ENCODE data around the gene SYS1. TPM values are rescaled to one million over a fixed set of nuclear protein-coding genes. Genes with fewer than 3 reads are reported as not detected.

The SYS1 gene
- total and polyA plus RNA-seq, 9 donors, result 10.1 to 20.0 (median 16.2) TPM

GRCh38 chr20:45339084-45339483 lies 23.9 kb upstream of the SYS1 start:
- H3K36me3 ChIP-seq (ENCODE audit: control insufficient read depth, insufficient read depth, low read length), result no peaks in the 10 kb centered on the region
- no peak overlapping the region for H3K27ac ChIP-seq (ENCODE audit: low read length)
- no peak for DNase-seq
- H3K9me3 ChIP-seq (replicated peaks; ENCODE audit: control insufficient read depth, low read depth, low read length), result no peaks in the 10 kb centered on the region
- H3K4me3 ChIP-seq (ENCODE audit: low read length), result no peak overlapping the region
- H3K27me3 ChIP-seq (ENCODE audit: control insufficient read depth, insufficient read depth, low read length), result no peaks in the 10 kb centered on the region
- WGBS (ENCODE audit: insufficient coverage), result 71% methylated on average over 3 of the region's 6 CpGs
- peaks cover 15% of the 10 kb centered on the region for H3K4me1 ChIP-seq (ENCODE audit: control insufficient read depth, insufficient read depth, low read length)

- Histone ChIP-seq H3K27me3 (ENCODE audit: control insufficient read depth, insufficient read depth, low read length) (no peaks in the 10 kb centered on the region), H3K4me1 (ENCODE audit: control insufficient read depth, insufficient read depth, low read length) (peaks cover 15% of the 10 kb centered on the region)
- WGBS (ENCODE audit: insufficient coverage), result 100% methylated on average over 2 of the region's 2 CpGs
These were observed 23.2 kb upstream of the SYS1 start for GRCh38 chr20:45339799-45340198.

DNA sequence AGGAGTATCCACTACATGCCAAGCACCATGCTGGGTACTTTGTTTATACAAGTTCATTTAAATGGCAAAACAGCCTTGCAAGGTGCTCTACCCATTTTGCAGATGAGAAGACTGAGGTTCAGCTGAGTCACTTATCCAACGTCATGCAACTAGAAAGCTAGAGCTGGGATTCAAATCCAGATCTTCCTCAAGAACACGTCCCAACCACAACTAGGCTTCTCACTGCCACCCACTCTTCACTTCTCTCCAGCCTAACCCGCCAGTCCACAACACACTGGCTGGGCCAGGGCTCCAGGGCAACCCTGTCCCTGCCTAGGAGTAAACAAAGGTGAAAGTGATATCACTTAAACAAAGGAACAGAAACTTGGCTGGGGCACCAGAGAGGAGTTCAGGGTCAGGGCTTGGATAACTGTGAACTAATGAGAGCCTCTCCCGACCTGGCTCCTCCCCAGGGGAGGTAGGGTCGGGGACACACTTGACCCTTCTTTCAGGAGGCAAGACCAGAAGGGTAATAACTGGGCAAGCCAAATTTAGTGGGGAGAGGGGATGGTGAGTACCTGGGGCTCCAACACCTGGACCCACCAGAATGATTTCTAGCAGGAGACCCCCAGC lies 22.6 kb upstream of the SYS1 start:
- WGBS (ENCODE audit: insufficient coverage), result 67% methylated on average over 2 of the region's 5 CpGs
- H3K27ac ChIP-seq (ENCODE audit: low read length), result no peak overlapping the region
- no peaks in the 10 kb centered on the region for H3K9me3 ChIP-seq (replicated peaks; ENCODE audit: control insufficient read depth, low read depth, low read length)
- H3K4me3 ChIP-seq (ENCODE audit: low read length), result no peak overlapping the region
- H3K36me3 ChIP-seq (ENCODE audit: control insufficient read depth, insufficient read depth, low read length), result no peaks in the 10 kb centered on the region
- H3K4me1 ChIP-seq (ENCODE audit: control insufficient read depth, insufficient read depth, low read length), result peaks cover 15% of the 10 kb centered on the region
- DNase-seq, result no peak
- H3K27me3 ChIP-seq (ENCODE audit: control insufficient read depth, insufficient read depth, low read length), result no peaks in the 10 kb centered on the region

More at GRCh38 chr20:45339799-45340198, 23.2 kb upstream of the SYS1 start:
- Histone ChIP-seq H3K4me3 (ENCODE audit: low read length) (no peak overlapping the region), H3K27ac (ENCODE audit: low read length) (no peak overlapping the region), H3K36me3 (ENCODE audit: control insufficient read depth, insufficient read depth, low read length) (no peaks in the 10 kb centered on the region), H3K9me3 (replicated peaks; ENCODE audit: control insufficient read depth, low read depth, low read length) (no peaks in the 10 kb centered on the region)
- DNase-seq, result no peak

DNA sequence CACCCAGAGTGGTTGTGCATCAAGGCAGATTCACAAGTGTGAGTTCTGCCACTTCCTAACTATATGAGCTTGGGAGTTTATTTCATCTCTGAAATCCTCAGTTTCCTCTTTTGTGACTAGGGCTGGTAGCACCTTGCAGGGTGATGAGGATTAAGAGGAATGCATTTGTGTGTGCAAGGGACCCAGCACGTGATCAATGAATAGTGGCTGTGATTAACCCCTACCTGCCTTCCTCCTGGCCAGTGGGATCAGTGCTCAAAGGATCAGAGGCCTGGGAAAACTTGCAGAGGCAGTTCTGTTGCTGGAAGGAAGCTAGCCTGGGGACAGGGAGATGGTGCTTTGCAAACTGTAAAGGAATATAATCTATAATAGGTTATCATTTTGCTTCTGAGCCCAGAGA lies 22.0 kb upstream of the SYS1 start:
- WGBS (ENCODE audit: insufficient coverage), result no CpG with 5 or more reads among the region's 1 CpG
- H3K4me3 ChIP-seq (ENCODE audit: low read length), result no peak overlapping the region
- H3K36me3 ChIP-seq (ENCODE audit: control insufficient read depth, insufficient read depth, low read length), result no peaks in the 10 kb centered on the region
- no peaks in the 10 kb centered on the region for H3K9me3 ChIP-seq (replicated peaks; ENCODE audit: control insufficient read depth, low read depth, low read length)
- DNase-seq, result no peak
- H3K4me1 ChIP-seq (ENCODE audit: control insufficient read depth, insufficient read depth, low read length), result peaks cover 19% of the 10 kb centered on the region
- no peak overlapping the region for H3K27ac ChIP-seq (ENCODE audit: low read length)
- no peaks in the 10 kb centered on the region for H3K27me3 ChIP-seq (ENCODE audit: control insufficient read depth, insufficient read depth, low read length)

DNA sequence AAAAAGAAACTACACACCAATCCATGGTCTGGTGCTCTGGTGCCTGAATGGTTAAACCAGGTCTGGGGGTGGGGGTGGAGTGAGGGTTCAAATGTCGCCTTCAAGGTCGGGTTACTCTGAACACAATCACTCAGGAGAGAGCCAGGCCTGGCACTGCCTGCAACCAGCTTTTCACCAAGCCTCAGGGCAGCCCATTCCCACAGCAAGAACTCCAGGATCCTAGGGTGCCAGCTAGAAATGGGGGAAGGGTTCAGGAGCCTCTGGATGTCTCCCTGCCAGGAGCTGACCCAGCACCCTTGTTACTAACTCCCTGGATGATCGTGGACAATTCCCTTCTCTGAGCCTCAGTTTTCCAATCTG lies 21.4 kb upstream of the SYS1 start:
- H3K27ac ChIP-seq (ENCODE audit: low read length), result no peak overlapping the region
- WGBS (ENCODE audit: insufficient coverage), result 17% methylated on average over 1 of the region's 3 CpGs

DNA sequence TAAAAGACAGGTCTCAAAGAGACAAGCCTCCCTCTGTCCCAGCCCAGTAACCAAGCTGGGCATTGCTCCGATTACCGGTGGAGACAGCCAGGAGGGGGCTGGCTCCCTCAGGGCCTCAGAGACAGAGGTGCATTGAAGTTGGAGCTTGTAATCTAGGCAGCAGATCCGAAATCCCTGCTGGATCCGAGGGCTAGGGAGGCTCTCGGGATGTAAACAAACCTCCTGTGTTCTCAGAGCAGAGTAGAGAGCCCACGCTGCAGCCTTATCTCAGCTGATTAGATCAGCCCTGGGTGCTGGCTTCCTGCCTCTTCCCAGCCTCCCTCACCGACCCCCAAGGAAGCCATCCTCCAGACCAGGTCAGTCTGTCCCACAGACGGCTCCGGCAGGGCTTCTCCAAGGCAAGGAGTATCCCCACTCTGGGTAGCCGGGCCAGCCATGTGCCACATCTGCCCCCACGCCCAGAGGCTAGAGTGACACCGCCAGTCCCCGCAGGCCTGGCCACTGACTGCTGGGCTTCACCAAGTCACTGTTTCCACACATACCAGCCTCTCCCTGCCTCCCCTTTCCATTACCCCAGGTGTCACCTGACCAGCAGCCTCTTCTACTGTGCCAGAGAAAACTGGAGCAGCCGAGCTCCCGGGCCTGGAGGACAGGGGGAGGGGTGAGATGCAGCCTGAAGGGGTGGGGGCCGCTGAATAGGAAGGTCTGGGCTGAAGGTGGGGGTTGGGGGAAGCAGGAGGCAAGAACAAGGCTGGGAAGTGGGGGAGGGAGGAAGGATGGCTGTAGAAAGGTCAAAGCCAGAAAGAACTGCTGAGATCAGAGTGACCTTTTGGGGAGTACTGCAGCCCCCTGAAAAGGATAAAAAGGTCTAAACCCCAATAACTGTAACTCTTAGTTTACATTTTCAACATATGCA lies 20.8 kb upstream of the SYS1 start:
- H3K27ac ChIP-seq (ENCODE audit: low read length), result no peak overlapping the region

More for the DNA sequence above, 21.4 kb upstream of the SYS1 start:
- Histone ChIP-seq H3K9me3 (replicated peaks; ENCODE audit: control insufficient read depth, low read depth, low read length) (no peaks in the 10 kb centered on the region), H3K36me3 (ENCODE audit: control insufficient read depth, insufficient read depth, low read length) (no peaks in the 10 kb centered on the region), H3K4me3 (ENCODE audit: low read length) (no peak overlapping the region), H3K27me3 (ENCODE audit: control insufficient read depth, insufficient read depth, low read length) (no peaks in the 10 kb centered on the region), H3K4me1 (ENCODE audit: control insufficient read depth, insufficient read depth, low read length) (peaks cover 21% of the 10 kb centered on the region)
- no peak for DNase-seq

DNA sequence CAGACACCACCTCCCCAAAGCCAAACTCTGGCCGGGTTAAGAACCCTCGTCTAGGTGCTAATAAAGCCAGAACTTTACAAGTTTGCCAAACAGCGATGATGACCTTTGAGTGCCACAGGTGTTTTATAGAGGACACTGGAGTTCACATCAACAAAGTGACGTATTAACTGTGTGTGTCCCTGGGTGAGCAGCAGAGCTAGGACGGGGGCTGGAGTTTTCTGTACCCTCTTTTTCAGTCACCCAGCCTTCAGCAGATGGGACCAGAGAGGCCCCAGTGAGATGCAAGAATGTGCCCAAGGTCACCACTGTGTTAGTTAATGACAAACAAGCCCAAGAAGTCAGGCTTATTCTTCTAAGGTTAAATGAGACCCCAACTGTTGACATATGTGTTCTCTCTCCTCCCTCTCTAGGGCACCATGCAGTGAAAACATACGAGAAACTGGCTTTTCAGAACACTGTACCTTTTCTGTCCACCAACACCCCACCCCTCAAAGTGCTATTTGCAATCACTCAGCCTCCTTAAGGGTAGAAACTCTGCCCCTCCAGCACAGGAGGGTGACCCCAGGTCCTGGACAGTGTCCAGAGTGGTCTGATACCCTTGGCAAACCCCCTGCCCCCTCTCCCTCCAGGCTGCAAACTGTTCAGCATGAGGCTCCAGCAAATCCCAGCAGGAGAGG lies 20.0 kb upstream of the SYS1 start:
- H3K4me3 ChIP-seq (ENCODE audit: low read length), result no peak overlapping the region
- WGBS (ENCODE audit: insufficient coverage), result 63% methylated on average over 3 of the region's 6 CpGs
- H3K9me3 ChIP-seq (replicated peaks; ENCODE audit: control insufficient read depth, low read depth, low read length), result no peaks in the 10 kb centered on the region
- DNase-seq, result no peak
- H3K27ac ChIP-seq (ENCODE audit: low read length), result no peak overlapping the region
- H3K27me3 ChIP-seq (ENCODE audit: control insufficient read depth, insufficient read depth, low read length), result peaks cover 4% of the 10 kb centered on the region
- peaks cover 27% of the 10 kb centered on the region for H3K4me1 ChIP-seq (ENCODE audit: control insufficient read depth, insufficient read depth, low read length)
- no peaks in the 10 kb centered on the region for H3K36me3 ChIP-seq (ENCODE audit: control insufficient read depth, insufficient read depth, low read length)

More for the DNA sequence above, 20.8 kb upstream of the SYS1 start:
- Histone ChIP-seq H3K36me3 (ENCODE audit: control insufficient read depth, insufficient read depth, low read length) (no peaks in the 10 kb centered on the region), H3K9me3 (replicated peaks; ENCODE audit: control insufficient read depth, low read depth, low read length) (no peaks in the 10 kb centered on the region), H3K27me3 (ENCODE audit: control insufficient read depth, insufficient read depth, low read length) (no peaks in the 10 kb centered on the region), H3K4me3 (ENCODE audit: low read length) (no peak overlapping the region), H3K4me1 (ENCODE audit: control insufficient read depth, insufficient read depth, low read length) (peaks cover 25% of the 10 kb centered on the region)
- WGBS (ENCODE audit: insufficient coverage), result 27% methylated on average over 14 of the region's 16 CpGs
- peak; percentile 61 for DNase-seq

- Histone ChIP-seq H3K4me3 (ENCODE audit: low read length) (no peak overlapping the region), H3K4me1 (ENCODE audit: control insufficient read depth, insufficient read depth, low read length) (peaks cover 25% of the 10 kb centered on the region), H3K9me3 (replicated peaks; ENCODE audit: control insufficient read depth, low read depth, low read length) (no peaks in the 10 kb centered on the region), H3K27me3 (ENCODE audit: control insufficient read depth, insufficient read depth, low read length) (peaks cover 4% of the 10 kb centered on the region), H3K27ac (ENCODE audit: low read length) (no peak overlapping the region), H3K36me3 (ENCODE audit: control insufficient read depth, insufficient read depth, low read length) (no peaks in the 10 kb centered on the region)
- DNase-seq, result no peak
- 40% methylated on average over 2 of the region's 6 CpGs for WGBS (ENCODE audit: insufficient coverage)
These were observed 19.3 kb upstream of the SYS1 start for GRCh38 chr20:45343532-45344167.

DNA sequence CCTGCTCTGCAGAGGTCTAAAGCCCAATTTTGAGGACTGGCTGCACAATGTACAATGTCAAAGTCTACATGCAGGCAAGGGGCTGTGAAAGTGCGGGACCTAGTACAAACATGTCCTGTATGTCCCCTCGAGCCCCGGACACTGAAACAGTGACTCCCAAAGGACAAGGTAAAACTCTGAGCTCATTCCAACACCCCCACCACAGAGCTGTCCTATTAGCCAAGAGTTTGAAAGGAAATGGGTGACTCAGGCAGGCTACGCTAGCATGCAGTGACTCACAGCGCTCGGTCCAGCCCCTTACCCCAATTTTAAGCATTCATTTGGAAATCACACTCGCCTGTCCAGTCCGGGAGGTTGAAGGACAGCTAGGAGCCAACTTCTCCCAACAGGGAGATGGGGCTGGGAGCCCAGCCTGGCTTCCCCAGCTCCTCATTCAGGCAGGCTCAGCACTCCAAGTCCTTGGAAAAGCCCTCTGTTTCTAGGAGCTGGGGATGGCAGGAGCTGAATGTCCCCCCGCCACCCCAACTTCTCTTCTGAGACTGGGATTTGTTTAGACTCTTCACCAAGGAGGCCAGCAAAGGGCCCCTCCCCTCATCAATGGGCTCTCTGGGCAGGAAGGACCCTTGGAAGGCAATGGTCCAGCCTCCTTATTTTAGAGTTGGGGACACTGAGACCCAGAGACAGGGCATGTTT lies 18.6 kb upstream of the SYS1 start:
- no peak for DNase-seq
- Histone ChIP-seq H3K9me3 (replicated peaks; ENCODE audit: control insufficient read depth, low read depth, low read length) (no peaks in the 10 kb centered on the region), H3K4me1 (ENCODE audit: control insufficient read depth, insufficient read depth, low read length) (peaks cover 25% of the 10 kb centered on the region)

More for the DNA sequence above, 18.6 kb upstream of the SYS1 start:
- Histone ChIP-seq H3K27me3 (ENCODE audit: control insufficient read depth, insufficient read depth, low read length) (peaks cover 4% of the 10 kb centered on the region), H3K4me3 (ENCODE audit: low read length) (no peak overlapping the region), H3K27ac (ENCODE audit: low read length) (no peak overlapping the region), H3K36me3 (ENCODE audit: control insufficient read depth, insufficient read depth, low read length) (no peaks in the 10 kb centered on the region)
- 33% methylated on average over 2 of the region's 9 CpGs for WGBS (ENCODE audit: insufficient coverage)
